Ishikawa (cell line): ENCODE results near the gene HYCC2.

Experiments used
- CEBPB ChIP-seq: IDR thresholded peaks from 2 replicates; pipeline ENCODE4 v1.6.1; 2012
- CREB1 ChIP-seq: IDR thresholded peaks from 2 replicates; pipeline ENCODE4 v1.6.1; 2012; ENCODE audit warnings: low read depth
- EGR1 ChIP-seq: IDR thresholded peaks from 2 replicates; pipeline ENCODE4 v1.6.1; 2012
- EP300 ChIP-seq: IDR thresholded peaks from 2 replicates; pipeline ENCODE4 v1.6.1; 2012; ENCODE audit warnings: borderline replicate concordance
- FOXM1 ChIP-seq: IDR thresholded peaks from 2 replicates; pipeline ENCODE4 v1.6.1; 2012; ENCODE audit warnings: low read depth, borderline replicate concordance
- NFIC ChIP-seq: IDR thresholded peaks from 2 replicates; pipeline ENCODE4 v1.6.1; 2012
- RAD21 ChIP-seq: IDR thresholded peaks from 2 replicates; pipeline ENCODE4 v1.6.1; 2012; ENCODE audit warnings: low read depth
- TAF1 ChIP-seq: IDR thresholded peaks from 2 replicates; pipeline ENCODE4 v1.6.1; 2012; ENCODE audit warnings: low read depth, mild to moderate bottlenecking
- TCF12 ChIP-seq: IDR thresholded peaks from 2 replicates; pipeline ENCODE4 v1.6.1; 2012; ENCODE audit warnings: low read depth
- TEAD4 ChIP-seq: IDR thresholded peaks from 2 replicates; pipeline ENCODE4 v1.6.1; 2012
- YY1 ChIP-seq: IDR thresholded peaks from 2 replicates; pipeline ENCODE4 v1.6.1; 2012; ENCODE audit warnings: low read depth
- ZBTB7A ChIP-seq: IDR thresholded peaks from 2 replicates; pipeline ENCODE4 v1.6.1; 2012; ENCODE audit warnings: low read depth
- TF ChIP-seq, protein P1 (sequence below): IDR thresholded peaks from 2 replicates; pipeline ENCODE4 v1.6.1; 2012
- TF ChIP-seq, protein P2 (sequence below): IDR thresholded peaks from 2 replicates; pipeline ENCODE4 v1.6.1; 2012; ENCODE audit warnings: low read depth, mild to moderate bottlenecking
- TF ChIP-seq, protein P3 (sequence below): IDR thresholded peaks from 2 replicates; pipeline ENCODE4 v1.6.1; 2012

The HYCC2 gene

DNA sequence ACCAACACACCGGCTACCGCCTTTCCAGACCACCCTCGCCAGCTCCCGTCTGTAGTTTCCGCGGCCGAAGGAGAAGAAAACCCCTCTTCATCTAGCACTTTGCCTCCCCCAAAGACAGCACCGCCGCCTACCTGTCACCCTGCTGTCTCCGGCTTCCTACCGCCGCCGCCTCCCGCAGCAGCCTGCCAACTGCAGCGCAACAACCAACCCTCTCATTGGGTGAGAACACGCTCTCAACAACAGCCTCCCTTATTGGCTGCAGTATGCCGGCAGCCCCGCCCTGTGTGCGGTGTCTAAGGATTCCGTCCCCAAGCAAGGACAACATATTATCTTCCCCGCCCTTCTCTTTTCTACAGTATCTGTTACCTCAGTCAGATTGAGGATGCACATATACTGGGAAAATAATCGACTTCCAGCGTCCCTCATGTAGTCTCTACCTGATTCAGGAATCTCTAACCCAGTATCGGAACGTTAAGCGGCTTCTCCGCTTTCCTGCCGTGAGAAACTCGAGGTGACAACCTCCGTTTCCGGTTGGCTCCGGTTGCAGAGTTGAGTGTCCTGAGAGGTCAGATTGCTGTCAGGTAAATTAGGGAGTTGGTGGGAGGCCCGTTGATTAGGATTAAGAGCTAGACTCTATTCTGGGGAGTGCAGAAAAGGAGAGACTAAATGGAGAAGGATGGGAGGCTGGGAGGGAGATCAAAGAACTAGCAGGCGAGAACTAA is at the start of gene HYCC2, which contains the start of gene NDUFB3:
HYCC2 (minus strand) TSS at position 193 of the 722 bp plus-strand sequence. CDS start 47,662 bp downstream, outside the sequence.
NDUFB3 (plus strand) TSS at position 523 of the 722 bp plus-strand sequence. CDS start 6,882 bp downstream, outside the sequence.
- TF ChIP-seq YY1, result peak; percentile 59
- TF ChIP-seq, protein P1, sequence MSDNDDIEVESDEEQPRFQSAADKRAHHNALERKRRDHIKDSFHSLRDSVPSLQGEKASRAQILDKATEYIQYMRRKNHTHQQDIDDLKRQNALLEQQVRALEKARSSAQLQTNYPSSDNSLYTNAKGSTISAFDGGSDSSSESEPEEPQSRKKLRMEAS, result peak; percentile 35; the same call in 1 of the 2 replicates
- 0 out of 2 replicates have a peak, but pooled peaks have one; percentile 26 for TF ChIP-seq EP300
- TF ChIP-seq, protein P2, sequence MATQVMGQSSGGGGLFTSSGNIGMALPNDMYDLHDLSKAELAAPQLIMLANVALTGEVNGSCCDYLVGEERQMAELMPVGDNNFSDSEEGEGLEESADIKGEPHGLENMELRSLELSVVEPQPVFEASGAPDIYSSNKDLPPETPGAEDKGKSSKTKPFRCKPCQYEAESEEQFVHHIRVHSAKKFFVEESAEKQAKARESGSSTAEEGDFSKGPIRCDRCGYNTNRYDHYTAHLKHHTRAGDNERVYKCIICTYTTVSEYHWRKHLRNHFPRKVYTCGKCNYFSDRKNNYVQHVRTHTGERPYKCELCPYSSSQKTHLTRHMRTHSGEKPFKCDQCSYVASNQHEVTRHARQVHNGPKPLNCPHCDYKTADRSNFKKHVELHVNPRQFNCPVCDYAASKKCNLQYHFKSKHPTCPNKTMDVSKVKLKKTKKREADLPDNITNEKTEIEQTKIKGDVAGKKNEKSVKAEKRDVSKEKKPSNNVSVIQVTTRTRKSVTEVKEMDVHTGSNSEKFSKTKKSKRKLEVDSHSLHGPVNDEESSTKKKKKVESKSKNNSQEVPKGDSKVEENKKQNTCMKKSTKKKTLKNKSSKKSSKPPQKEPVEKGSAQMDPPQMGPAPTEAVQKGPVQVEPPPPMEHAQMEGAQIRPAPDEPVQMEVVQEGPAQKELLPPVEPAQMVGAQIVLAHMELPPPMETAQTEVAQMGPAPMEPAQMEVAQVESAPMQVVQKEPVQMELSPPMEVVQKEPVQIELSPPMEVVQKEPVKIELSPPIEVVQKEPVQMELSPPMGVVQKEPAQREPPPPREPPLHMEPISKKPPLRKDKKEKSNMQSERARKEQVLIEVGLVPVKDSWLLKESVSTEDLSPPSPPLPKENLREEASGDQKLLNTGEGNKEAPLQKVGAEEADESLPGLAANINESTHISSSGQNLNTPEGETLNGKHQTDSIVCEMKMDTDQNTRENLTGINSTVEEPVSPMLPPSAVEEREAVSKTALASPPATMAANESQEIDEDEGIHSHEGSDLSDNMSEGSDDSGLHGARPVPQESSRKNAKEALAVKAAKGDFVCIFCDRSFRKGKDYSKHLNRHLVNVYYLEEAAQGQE, result no peak
- peak; percentile 75 for TF ChIP-seq TCF12
- TF ChIP-seq CEBPB, result peak; percentile 23; the same call in 1 of the 2 replicates
- TF ChIP-seq TAF1, result peak; percentile 98
- no peak for TF ChIP-seq EGR1
- TF ChIP-seq NFIC, result peak; percentile 79
- TF ChIP-seq FOXM1, result no peak
- TF ChIP-seq, protein P3, sequence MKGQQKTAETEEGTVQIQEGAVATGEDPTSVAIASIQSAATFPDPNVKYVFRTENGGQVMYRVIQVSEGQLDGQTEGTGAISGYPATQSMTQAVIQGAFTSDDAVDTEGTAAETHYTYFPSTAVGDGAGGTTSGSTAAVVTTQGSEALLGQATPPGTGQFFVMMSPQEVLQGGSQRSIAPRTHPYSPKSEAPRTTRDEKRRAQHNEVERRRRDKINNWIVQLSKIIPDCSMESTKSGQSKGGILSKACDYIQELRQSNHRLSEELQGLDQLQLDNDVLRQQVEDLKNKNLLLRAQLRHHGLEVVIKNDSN, result no peak
- TF ChIP-seq TEAD4, result peak; percentile 35; the same call in 1 of the 2 replicates
- no peak for TF ChIP-seq RAD21

DNA sequence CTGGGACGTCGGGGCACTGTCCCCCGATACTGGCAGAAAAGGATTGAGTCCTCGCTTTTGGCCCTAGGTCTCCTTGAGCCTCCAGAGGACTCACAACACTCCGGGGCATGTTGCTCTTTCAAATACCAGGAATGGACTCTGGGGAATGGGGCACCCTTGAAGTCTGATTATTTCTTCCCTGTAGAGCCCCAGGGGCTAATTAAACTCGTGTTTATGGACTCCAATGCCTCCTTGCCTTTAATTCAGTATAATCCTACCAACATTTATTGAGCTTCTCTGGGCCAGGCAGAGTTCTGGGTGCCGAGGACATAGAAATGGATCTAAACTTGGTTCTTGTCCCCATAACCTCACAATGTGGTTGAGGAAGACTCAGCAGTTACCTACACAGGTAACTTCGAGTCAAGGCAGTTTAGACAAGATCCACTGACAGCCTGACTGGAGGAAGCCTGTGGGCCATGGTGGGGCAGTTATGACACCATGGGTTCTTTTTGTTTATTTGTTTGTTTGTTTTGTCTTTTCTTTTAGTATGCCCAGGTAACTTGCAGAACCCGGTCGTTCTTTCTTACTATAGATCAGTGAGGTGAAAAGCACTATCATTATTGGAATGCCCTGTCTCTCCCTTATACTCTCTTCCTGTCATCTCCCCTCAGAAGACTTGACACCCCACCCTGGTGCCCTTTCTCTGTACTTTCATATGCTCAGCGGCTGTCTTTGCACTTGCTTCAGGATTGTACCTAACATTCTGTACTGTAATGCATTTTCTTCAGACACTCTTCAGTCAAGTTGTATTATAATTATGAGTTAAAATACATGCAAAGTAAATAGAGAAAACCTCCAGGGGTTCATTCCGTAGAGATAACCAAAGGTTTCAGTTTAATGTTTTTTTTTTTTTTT is 47.7 kb upstream of the HYCC2 start:
- TF ChIP-seq, protein P1, result peak; percentile 5; the same call in 1 of the 2 replicates
- TF ChIP-seq TAF1 (no peak), YY1 (peak; percentile 4; the same call in 1 of the 2 replicates)

DNA sequence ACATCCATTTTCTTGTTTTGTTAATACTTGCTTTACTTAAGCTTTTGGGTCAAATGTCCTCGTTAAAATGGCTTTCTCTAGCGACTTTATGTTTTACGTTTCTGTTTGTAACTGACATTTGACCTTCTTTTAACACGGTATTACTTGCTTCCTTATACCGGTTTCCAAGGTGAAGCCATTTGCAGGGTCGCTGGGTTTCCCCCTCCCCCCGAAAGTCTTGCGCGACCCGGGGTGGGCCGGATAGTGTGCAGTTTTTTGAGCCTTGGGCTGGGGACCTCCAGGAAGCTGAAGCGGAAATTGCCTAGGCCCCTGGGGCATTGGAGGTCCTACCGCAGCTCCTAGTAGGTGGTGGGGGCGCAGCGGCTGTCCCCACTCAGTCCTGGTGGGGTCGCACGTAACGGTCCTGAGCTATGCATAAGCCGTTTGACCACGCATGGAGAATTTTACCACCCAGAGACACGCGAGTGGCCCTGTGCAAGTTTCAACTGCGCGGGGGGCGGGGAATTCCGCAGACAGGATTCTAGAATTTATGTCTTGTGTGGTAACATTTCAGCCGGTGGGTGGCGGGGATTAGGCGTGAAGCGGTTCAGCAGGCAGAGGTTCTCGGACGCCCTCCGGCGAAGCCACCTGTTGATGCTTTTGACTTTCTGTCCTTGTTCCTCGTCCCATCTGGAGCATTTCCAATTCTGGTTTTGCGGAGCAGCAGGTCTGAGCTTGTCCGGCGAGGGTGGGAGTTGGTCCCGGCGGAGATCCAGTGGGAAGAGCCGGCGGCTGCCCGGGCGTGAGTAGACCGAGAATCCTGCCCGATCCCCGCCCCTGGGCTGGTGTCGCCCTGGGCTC is 46.9 kb upstream of the HYCC2 start:
- TF ChIP-seq CREB1 (no peak), CEBPB (peak; percentile 62), ZBTB7A (peak; percentile 65), YY1 (peak; percentile 40; the same call in 1 of the 2 replicates), NFIC (peak; percentile 64; the same call in 1 of the 2 replicates), TEAD4 (peak; percentile 63), FOXM1 (no peak), RAD21 (no peak; the same call in 1 of the 2 replicates), TCF12 (no peak), TAF1 (0 out of 2 replicates have a peak, but pooled peaks have one; percentile 25), EP300 (peak; percentile 18; the same call in 1 of the 2 replicates), EGR1 (no peak)
- TF ChIP-seq, protein P2, result no peak
- TF ChIP-seq, protein P1, result peak; percentile 70; the same call in 1 of the 2 replicates
- TF ChIP-seq, protein P3, result no peak

DNA sequence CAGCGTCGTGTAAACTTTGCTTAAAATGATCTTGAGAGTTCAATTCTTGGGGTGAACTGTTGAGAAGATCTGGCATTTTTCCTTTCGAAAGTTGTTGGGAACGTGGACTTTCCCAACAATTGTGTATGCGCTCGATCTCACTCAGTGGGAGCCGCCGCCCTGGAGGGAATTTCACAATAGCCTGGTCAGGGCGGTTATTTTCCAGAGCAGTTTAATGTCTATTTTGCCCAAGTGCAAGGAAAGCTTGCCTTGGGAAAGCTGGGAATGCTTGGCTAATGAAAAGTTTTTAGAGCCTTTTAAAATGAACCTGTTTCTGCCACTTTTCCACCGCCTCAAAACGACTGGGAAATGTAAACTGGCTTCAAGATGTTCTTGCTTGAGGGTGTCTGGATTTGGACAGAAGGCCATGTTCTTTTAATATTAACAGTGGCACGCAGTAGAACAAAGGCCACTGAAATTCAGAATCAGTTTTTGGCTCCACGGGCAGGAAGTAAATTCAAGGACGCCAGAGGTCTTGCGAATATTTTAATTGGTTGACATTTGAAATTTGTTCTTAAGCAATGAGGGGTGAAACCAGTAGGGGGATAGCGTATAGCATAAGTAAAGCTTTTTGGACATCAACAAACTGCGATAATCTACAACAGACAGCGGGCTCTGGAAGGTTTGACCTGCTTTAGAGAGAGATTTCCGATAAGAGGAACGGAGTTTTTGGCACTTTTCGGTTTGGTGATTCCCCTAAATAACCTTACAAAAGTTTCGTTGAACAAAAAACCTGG is 45.7 kb upstream of the HYCC2 start:
- TF ChIP-seq NFIC (no peak), CEBPB (peak; percentile 96)
